Retinal pigment epithelial cell (primary cell): Measurements from ENCODE around the gene FCN1.

Experiments used
- DNase-seq: peaks from one replicate; pipeline ENCODE4 v3.0.0-alpha.2; 2010; ENCODE audit warnings: low read depth
- H3K4me3 ChIP-seq: 2 replicates; pipeline ENCODE4 v1.5.1; 2011; ENCODE audit warnings: mild to moderate bottlenecking, low read length, control low read depth, moderate library complexity
- TF ChIP-seq, protein P1 (sequence below): conservative IDR thresholded peaks from 2 replicates; pipeline ENCODE4 v1.5.1; 2011; ENCODE audit warnings: low read depth, low read length, control low read depth, inconsistent platforms

FCN1 gene

GRCh38 chr9:134885679-134886412 lies 31.9 kb downstream of the FCN1 start:
- DNase-seq = no peak
- TF ChIP-seq, protein P1, sequence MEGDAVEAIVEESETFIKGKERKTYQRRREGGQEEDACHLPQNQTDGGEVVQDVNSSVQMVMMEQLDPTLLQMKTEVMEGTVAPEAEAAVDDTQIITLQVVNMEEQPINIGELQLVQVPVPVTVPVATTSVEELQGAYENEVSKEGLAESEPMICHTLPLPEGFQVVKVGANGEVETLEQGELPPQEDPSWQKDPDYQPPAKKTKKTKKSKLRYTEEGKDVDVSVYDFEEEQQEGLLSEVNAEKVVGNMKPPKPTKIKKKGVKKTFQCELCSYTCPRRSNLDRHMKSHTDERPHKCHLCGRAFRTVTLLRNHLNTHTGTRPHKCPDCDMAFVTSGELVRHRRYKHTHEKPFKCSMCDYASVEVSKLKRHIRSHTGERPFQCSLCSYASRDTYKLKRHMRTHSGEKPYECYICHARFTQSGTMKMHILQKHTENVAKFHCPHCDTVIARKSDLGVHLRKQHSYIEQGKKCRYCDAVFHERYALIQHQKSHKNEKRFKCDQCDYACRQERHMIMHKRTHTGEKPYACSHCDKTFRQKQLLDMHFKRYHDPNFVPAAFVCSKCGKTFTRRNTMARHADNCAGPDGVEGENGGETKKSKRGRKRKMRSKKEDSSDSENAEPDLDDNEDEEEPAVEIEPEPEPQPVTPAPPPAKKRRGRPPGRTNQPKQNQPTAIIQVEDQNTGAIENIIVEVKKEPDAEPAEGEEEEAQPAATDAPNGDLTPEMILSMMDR = no peak
- no peak overlapping the region for H3K4me3 ChIP-seq

GRCh38 chr9:134885001-134885678 lies 32.6 kb downstream of the FCN1 start:
- DNase-seq = no peak
- H3K4me3 ChIP-seq = no peak overlapping the region
- TF ChIP-seq, protein P1 = no peak

DNA sequence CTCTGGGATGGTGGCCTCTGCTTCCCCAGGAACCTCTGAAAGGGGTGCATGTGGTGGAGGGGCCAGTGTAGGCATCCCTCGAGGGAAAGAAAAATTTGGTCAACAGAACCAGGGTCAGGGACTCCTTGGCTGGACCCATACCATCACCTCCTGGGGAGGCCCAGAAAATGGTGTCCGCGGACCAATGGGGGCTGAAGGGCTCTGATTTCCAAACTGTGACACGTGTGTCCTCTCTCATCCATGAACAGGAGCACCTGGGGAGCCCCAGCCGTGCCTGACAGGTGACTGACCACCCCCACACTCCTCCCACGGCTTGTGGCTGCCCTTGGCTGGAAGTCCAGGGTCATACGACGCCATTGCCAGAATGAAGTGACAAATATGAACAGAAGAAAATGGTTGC lies 33.2 kb downstream of the FCN1 start:
- no peak overlapping the region for H3K4me3 ChIP-seq
- DNase-seq = no peak
- TF ChIP-seq, protein P1 = no peak

- no peak overlapping the region for H3K4me3 ChIP-seq
- TF ChIP-seq, protein P1 = no peak
- DNase-seq = no peak
These were observed 34.5 kb downstream of the FCN1 start for GRCh38 chr9:134883040-134883782.

GRCh38 chr9:134882204-134882785 lies 35.4 kb downstream of the FCN1 start:
- H3K4me3 ChIP-seq = no peak overlapping the region
- no peak for DNase-seq
- TF ChIP-seq, protein P1 = no peak

DNA sequence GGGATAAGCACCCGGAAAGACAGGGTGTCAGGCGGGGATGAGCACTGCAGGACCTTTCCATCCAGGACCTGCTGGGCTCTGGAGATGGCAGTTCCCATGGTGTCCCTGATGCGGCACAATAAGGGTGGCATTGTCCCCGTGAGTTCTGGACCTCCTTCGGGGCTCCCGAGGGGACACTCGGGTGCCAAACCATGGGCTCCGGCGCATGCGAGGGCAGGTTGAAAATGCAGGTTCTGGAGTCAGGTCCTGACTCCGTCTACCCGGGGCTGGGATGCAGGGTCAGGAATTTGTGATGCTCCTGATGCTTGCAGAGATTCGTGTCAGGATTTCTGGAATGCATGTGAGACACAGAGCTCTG lies 36.4 kb downstream of the FCN1 start:
- no peak for DNase-seq
- TF ChIP-seq, protein P1 = no peak
- no peak overlapping the region for H3K4me3 ChIP-seq
